HCT116 (cell line): Measurements from ENCODE around the gene AHCTF1. TPM values are rescaled to one million over a fixed set of nuclear protein-coding genes. Genes with fewer than 3 reads are reported as not detected.

ENCODE experiments used
- ATAC-seq: fragments of 200-7000 bp; cut with Tn5 transposase; 2 replicates; pipeline ENCODE4 v1.9.1; 2020; ENCODE audit warnings: mild to moderate bottlenecking, moderate library complexity
- BruUV-seq: library from RNA; stranded (reverse); fragments of 400-500 nt; replicated peaks from 2 replicates; lab custom pipeline; 2021; lab: Mats Ljungman, UMichigan
- CTCF ChIA-PET: fragments of 300-600 bp; sonication (Branson Sonifier 250); formaldehyde crosslinking; loops from one replicate; lab custom pipeline; 2021; ENCODE audit warnings: antibody characterized with exemption; lab: Charles Lee
- POLR2A ChIA-PET: fragments of 300-600, 350-600 bp; sonication (Branson Sonifier 250); formaldehyde crosslinking; loops from one replicate; lab custom pipeline; 2021; ENCODE audit warnings: antibody characterized with exemption; lab: Charles Lee
- RAD21 ChIA-PET, 2 experiments: fragments of 300-600 bp; sonication (Branson Sonifier 250); formaldehyde crosslinking; loops; one replicate each; lab custom pipeline; 2023; ENCODE audit warnings: low total read pairs in 2 of 2; ENCODE audit not compliant: uncharacterized antibody in 2 of 2, unreplicated experiment in 2 of 2, low non-redundant PET in 1 of 2; lab: Charles Lee
- DNase-seq: peaks from one replicate; pipeline ENCODE4 v3.0.0-alpha.2; 2010; ENCODE audit warnings: low read depth, low spot score
- H2AFZ ChIP-seq: fragments of 200-600 bp; shearing (Covaris generic), sonication (generic); 2 replicates; pipeline ENCODE4 v1.6.1; 2017; ENCODE audit warnings: low read depth, mixed run types, mixed read lengths, antibody characterized with exemption, low read length; ENCODE audit not compliant: poor library complexity, severe bottlenecking
- H3K27ac ChIP-seq: 2 replicates; pipeline ENCODE4 v1.5.1; 2012; ENCODE audit warnings: low read depth, low read length
- H3K27me3 ChIP-seq: fragments of 200-600 bp; sonication (generic); 2 replicates; pipeline ENCODE4 v1.6.1; 2016; ENCODE audit warnings: mixed run types, low read length, mixed read lengths; ENCODE audit not compliant: insufficient read depth
- H3K36me3 ChIP-seq, 2 experiments: fragments of 200-500 bp in 1 of 2; fragments of 200-600 bp in 1 of 2; sonication (Bioruptor generic) in 1 of 2; sonication (generic) in 1 of 2; 2 replicates each; pipeline versions ENCODE4 v1.5.1 to v1.6.1; 2014 to 2016; ENCODE audit warnings: low read length in 2 of 2, inconsistent platforms in 1 of 2, mixed read lengths in 1 of 2, mixed run types in 1 of 2; ENCODE audit not compliant: insufficient read depth in 2 of 2, control insufficient read depth in 1 of 2
- H3K4me1 ChIP-seq, 2 experiments: fragments of 200-600 bp in 1 of 2; sonication (generic) in 1 of 2; 2 replicates each; pipeline versions ENCODE4 v1.5.1 to v1.6.1; 2012 to 2017; ENCODE audit warnings: low read length in 2 of 2, inconsistent platforms in 1 of 2, mild to moderate bottlenecking in 1 of 2, mixed read lengths in 1 of 2, mixed run types in 1 of 2, moderate library complexity in 1 of 2; ENCODE audit not compliant: insufficient read depth in 2 of 2, control insufficient read depth in 1 of 2
- H3K4me2 ChIP-seq: fragments of 200-600 bp; sonication (generic); 2 replicates; pipeline ENCODE4 v1.6.1; 2017; ENCODE audit warnings: mixed run types, low read length, mixed read lengths
- H3K4me3 ChIP-seq, 2 experiments: fragments of 200-600 bp in 1 of 2; sonication (generic) in 1 of 2; replicated peaks in 1 of 2; 2 replicates each; pipeline ENCODE4 v1.5.1; 2011 to 2016; ENCODE audit warnings: low read length in 2 of 2, control low read depth in 1 of 2, low read depth in 1 of 2, mild to moderate bottlenecking in 1 of 2, mixed read lengths in 1 of 2, mixed run types in 1 of 2
- H3K79me2 ChIP-seq: fragments of 200-600 bp; sonication (generic); 2 replicates; pipeline ENCODE4 v1.6.1; 2017; ENCODE audit warnings: mild to moderate bottlenecking, mixed run types, low read length, moderate library complexity, mixed read lengths; ENCODE audit not compliant: insufficient read depth
- H3K9ac ChIP-seq: fragments of 200-600 bp; sonication (generic); 2 replicates; pipeline ENCODE4 v1.6.1; 2016; ENCODE audit warnings: low read length, mixed read lengths
- H3K9me2 ChIP-seq: fragments of 200-600 bp; sonication (generic), shearing (Covaris generic); 2 replicates; pipeline ENCODE4 v1.6.1; 2017; ENCODE audit warnings: mixed run types, mild to moderate bottlenecking, moderate library complexity; ENCODE audit not compliant: insufficient read depth
- H3K9me3 ChIP-seq, 2 experiments: fragments of 200-500 bp in 1 of 2; fragments of 200-600 bp in 1 of 2; sonication (Bioruptor generic) in 1 of 2; sonication (generic) in 1 of 2; 2 replicates each; pipeline ENCODE4 v1.6.1; 2014 to 2017; ENCODE audit warnings: low read length in 2 of 2, mixed read lengths in 2 of 2, inconsistent platforms in 1 of 2, low read depth in 1 of 2, mild to moderate bottlenecking in 1 of 2, mixed run types in 1 of 2, moderate library complexity in 1 of 2; ENCODE audit not compliant: control insufficient read depth in 1 of 2, insufficient read depth in 1 of 2
- H4K20me1 ChIP-seq: fragments of 200-600 bp; sonication (generic), shearing (Covaris generic); 2 replicates; pipeline ENCODE4 v1.6.1; 2017; ENCODE audit warnings: mixed run types, mild to moderate bottlenecking, moderate library complexity; ENCODE audit not compliant: insufficient read depth
- ATF3 ChIP-seq: IDR thresholded peaks from 2 replicates; pipeline ENCODE4 v1.6.1; 2012
- CEBPB ChIP-seq: IDR thresholded peaks from 2 replicates; pipeline ENCODE4 v1.6.1; 2012; ENCODE audit warnings: low read depth
- CTCF ChIP-seq, 3 experiments: fragments of 200-600 bp in 1 of 3; sonication (generic) in 1 of 3; IDR thresholded peaks in 2 of 3; conservative IDR thresholded peaks in 1 of 3; 2 replicates each; pipeline ENCODE4 v1.5.1; 2012 to 2017; ENCODE audit warnings: low read depth in 2 of 3, low read length in 2 of 3, antibody characterized with exemption in 1 of 3, borderline replicate concordance in 1 of 3, control low read depth in 1 of 3, mild to moderate bottlenecking in 1 of 3, mixed read lengths in 1 of 3, mixed run types in 1 of 3, moderate library complexity in 1 of 3; ENCODE audit not compliant: insufficient read depth in 1 of 3
- EGR1 ChIP-seq: IDR thresholded peaks from 2 replicates; pipeline ENCODE4 v1.6.1; 2012; ENCODE audit warnings: low read depth
- MAX ChIP-seq: IDR thresholded peaks from 2 replicates; pipeline ENCODE4 v1.6.1; 2012
- POLR2A ChIP-seq: IDR thresholded peaks from 2 replicates; pipeline ENCODE4 v1.7.0; 2011; ENCODE audit warnings: borderline replicate concordance; ENCODE audit not compliant: insufficient read depth, insufficient read length; ENCODE audit errors: extremely low read depth
- POLR2AphosphoS5 ChIP-seq: IDR thresholded peaks from 2 replicates; pipeline ENCODE4 v1.6.1; 2011; ENCODE audit warnings: mild to moderate bottlenecking, low read depth, low read length, moderate library complexity
- RAD21 ChIP-seq: IDR thresholded peaks from 2 replicates; pipeline ENCODE4 v1.6.1; 2012; ENCODE audit warnings: low read depth, mild to moderate bottlenecking
- SIN3A ChIP-seq: IDR thresholded peaks from 2 replicates; pipeline ENCODE4 v1.6.1; 2012; ENCODE audit warnings: low read depth
- SP1 ChIP-seq: IDR thresholded peaks from 2 replicates; pipeline ENCODE4 v1.6.1; 2012; ENCODE audit warnings: low read depth
- TCF7L2 ChIP-seq: IDR thresholded peaks from 2 replicates; pipeline ENCODE4 v1.7.0; 2011; ENCODE audit warnings: borderline replicate concordance, inconsistent platforms; ENCODE audit not compliant: insufficient read depth, insufficient read length; ENCODE audit errors: extremely low read depth
- YY1 ChIP-seq: IDR thresholded peaks from 2 replicates; pipeline ENCODE4 v1.6.1; 2011; ENCODE audit warnings: low read length, low read depth, moderate library complexity, mild to moderate bottlenecking; ENCODE audit not compliant: insufficient replicate concordance; ENCODE audit errors: extremely low read depth
- ZFX ChIP-seq: fragments of 450-650 bp; IDR thresholded peaks from 2 replicates; pipeline ENCODE4 v1.6.1; 2017
- ZNF274 ChIP-seq: fragments of 200-500 bp; sonication (Bioruptor generic); IDR thresholded peaks from 2 replicates; pipeline ENCODE4 v1.6.1; 2014; ENCODE audit warnings: mild to moderate bottlenecking, low read depth, low read length, inconsistent platforms
- intact Hi-C: fragments of 100-400 bp; cut with micrococcal nuclease; formaldehyde crosslinking; loops from 2 replicates; pipeline ENCODE4 v1.10.0; 2022
- total RNA-seq: library from RNA; stranded (reverse); gene quantifications from one replicate; pipeline ENCODE4 v1.2.1, GENCODE V29; 2021; ENCODE audit not compliant: unreplicated experiment
- TF ChIP-seq, protein P1 (sequence below): IDR thresholded peaks from 2 replicates; pipeline ENCODE4 v1.6.1; 2012; ENCODE audit warnings: low read depth

AHCTF1 gene
- total RNA-seq, 1 experiment from 2014 or later = 56.2 TPM

- DNase-seq = no peak
- H3K4me2 ChIP-seq = no peak overlapping the region
These were observed 130.3 kb downstream of the AHCTF1 start for GRCh38 chr1:246801241-246802020.

More at GRCh38 chr1:246801241-246802020, 130.3 kb downstream of the AHCTF1 start:
- Histone ChIP-seq H2AFZ (no peak overlapping the region), H3K4me3 (no peak overlapping the region), H3K9ac (no peak overlapping the region), H3K79me2 (no peaks in the 10 kb centered on the region), H3K4me1 (no peaks in the 10 kb centered on the region), H4K20me1 (no peaks in the 10 kb centered on the region), H3K36me3 (no peaks in the 10 kb centered on the region), H3K27ac (no peak overlapping the region), H3K9me2 (no peaks in the 10 kb centered on the region), H3K9me3 (no peaks in the 10 kb centered on the region), H3K27me3 (no peaks in the 10 kb centered on the region)
- ChIA-PET CTCF (no interaction called here), POLR2A (no interaction called here), RAD21 (no interaction called here)
- no peak for ATAC-seq
- TF ChIP-seq SIN3A = no peak
- TF ChIP-seq, protein P1, sequence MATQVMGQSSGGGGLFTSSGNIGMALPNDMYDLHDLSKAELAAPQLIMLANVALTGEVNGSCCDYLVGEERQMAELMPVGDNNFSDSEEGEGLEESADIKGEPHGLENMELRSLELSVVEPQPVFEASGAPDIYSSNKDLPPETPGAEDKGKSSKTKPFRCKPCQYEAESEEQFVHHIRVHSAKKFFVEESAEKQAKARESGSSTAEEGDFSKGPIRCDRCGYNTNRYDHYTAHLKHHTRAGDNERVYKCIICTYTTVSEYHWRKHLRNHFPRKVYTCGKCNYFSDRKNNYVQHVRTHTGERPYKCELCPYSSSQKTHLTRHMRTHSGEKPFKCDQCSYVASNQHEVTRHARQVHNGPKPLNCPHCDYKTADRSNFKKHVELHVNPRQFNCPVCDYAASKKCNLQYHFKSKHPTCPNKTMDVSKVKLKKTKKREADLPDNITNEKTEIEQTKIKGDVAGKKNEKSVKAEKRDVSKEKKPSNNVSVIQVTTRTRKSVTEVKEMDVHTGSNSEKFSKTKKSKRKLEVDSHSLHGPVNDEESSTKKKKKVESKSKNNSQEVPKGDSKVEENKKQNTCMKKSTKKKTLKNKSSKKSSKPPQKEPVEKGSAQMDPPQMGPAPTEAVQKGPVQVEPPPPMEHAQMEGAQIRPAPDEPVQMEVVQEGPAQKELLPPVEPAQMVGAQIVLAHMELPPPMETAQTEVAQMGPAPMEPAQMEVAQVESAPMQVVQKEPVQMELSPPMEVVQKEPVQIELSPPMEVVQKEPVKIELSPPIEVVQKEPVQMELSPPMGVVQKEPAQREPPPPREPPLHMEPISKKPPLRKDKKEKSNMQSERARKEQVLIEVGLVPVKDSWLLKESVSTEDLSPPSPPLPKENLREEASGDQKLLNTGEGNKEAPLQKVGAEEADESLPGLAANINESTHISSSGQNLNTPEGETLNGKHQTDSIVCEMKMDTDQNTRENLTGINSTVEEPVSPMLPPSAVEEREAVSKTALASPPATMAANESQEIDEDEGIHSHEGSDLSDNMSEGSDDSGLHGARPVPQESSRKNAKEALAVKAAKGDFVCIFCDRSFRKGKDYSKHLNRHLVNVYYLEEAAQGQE = no peak
- no peak for TF ChIP-seq YY1
- TF ChIP-seq TCF7L2 = no peak
- TF ChIP-seq ZFX = no peak
- TF ChIP-seq EGR1 = no peak
- no peak for TF ChIP-seq ATF3
- no peak for TF ChIP-seq MAX
- TF ChIP-seq CTCF (IDR thresholded peaks at IDR 0.05 in 2 of 3, conservative IDR thresholded peaks at IDR 0.05 in 1 of 3; ENCODE audit: borderline replicate concordance in 1 of 3, insufficient read depth in 1 of 3, low read depth in 2 of 3, low read length in 2 of 3) = no peak
- TF ChIP-seq ZNF274 = no peak
- no peak for TF ChIP-seq CEBPB
- no peak for TF ChIP-seq RAD21
- no peak for TF ChIP-seq SP1
- no peak for TF ChIP-seq POLR2AphosphoS5
- no peak for TF ChIP-seq POLR2A
- no TSS peak for BruUV-seq
- intact Hi-C loops = loop anchor here (10.0 kb wide), 1 partner anchor 273 kb away; the partner anchor contains the start of gene ZNF670
